ENCODE results near the gene SCN5A.

DNA sequence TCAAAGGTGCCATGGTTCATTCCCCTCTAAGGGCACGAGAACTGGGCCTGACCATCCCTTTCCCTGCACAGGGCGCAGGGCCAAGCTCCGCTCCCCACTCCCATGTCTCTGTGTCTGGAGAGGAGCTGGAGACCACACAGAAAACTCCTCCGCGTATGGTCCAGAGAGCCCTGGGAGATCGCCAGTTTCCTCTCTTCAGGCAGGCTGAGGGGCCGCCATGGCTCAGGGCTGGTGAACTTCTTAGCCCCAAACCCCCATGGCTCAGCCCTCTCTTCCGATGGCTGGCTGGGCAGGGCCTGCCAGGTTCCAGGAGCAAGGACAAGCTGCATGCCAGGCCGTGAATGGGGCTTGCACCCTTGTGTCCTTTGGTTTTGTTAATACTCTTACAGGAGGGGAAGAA lies 100.4 kb downstream of the SCN5A start:
- TF ChIP-seq, protein P1, sequence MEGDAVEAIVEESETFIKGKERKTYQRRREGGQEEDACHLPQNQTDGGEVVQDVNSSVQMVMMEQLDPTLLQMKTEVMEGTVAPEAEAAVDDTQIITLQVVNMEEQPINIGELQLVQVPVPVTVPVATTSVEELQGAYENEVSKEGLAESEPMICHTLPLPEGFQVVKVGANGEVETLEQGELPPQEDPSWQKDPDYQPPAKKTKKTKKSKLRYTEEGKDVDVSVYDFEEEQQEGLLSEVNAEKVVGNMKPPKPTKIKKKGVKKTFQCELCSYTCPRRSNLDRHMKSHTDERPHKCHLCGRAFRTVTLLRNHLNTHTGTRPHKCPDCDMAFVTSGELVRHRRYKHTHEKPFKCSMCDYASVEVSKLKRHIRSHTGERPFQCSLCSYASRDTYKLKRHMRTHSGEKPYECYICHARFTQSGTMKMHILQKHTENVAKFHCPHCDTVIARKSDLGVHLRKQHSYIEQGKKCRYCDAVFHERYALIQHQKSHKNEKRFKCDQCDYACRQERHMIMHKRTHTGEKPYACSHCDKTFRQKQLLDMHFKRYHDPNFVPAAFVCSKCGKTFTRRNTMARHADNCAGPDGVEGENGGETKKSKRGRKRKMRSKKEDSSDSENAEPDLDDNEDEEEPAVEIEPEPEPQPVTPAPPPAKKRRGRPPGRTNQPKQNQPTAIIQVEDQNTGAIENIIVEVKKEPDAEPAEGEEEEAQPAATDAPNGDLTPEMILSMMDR (IDR thresholded peaks at IDR 0.05), result no peak
- no peak for TF ChIP-seq EZH2 (IDR thresholded peaks at IDR 0.05; ENCODE audit: borderline replicate concordance, insufficient read depth, low read depth, low read length, poor library complexity, severe bottlenecking)
